SK-N-SH (cell line): Measurements from ENCODE around the gene SRGAP1. TPM values are rescaled to one million over a fixed set of nuclear protein-coding genes. Genes with fewer than 3 reads are reported as not detected.

Experiments
- CTCF ChIA-PET: fragments of 300-600, 350-600 bp; formaldehyde crosslinking; extraction: SDS; loops from one replicate; lab custom pipeline; 2021; lab: Yijun Ruan, JAX
- POLR2A ChIA-PET: fragments of 350-600 bp; sonication (Branson Sonifier 250); formaldehyde crosslinking; extraction: SDS; loops from one replicate; lab custom pipeline; 2020; ENCODE audit warnings: antibody characterized with exemption, inconsistent platforms; lab: Yijun Ruan, JAX
- DNase-seq: peaks from one replicate; pipeline ENCODE4 v3.0.0; 2012
- H2AFZ ChIP-seq: fragments of 200-600 bp; sonication (generic); 2 replicates; pipeline ENCODE4 v1.8.1; 2016; ENCODE audit warnings: antibody characterized with exemption, mild to moderate bottlenecking, low read depth
- H3F3A ChIP-seq: fragments of 200-600 bp; sonication (generic); replicated peaks from 2 replicates; pipeline ENCODE3; 2016; ENCODE audit warnings: antibody characterized with exemption, mild to moderate bottlenecking; ENCODE audit not compliant: insufficient read depth
- H3K27ac ChIP-seq, 2 experiments: fragments of 200-500 bp in 1 of 2; fragments of 200-600 bp in 1 of 2; sonication (Bioruptor generic) in 1 of 2; sonication (generic), shearing (Covaris generic) in 1 of 2; 2 replicates each; pipeline versions ENCODE4 v1.5.1 to v1.6.1; 2014 to 2016; ENCODE audit warnings: low read depth in 2 of 2, inconsistent platforms in 1 of 2, low read length in 1 of 2, mild to moderate bottlenecking in 1 of 2, mixed read lengths in 1 of 2
- H3K27me3 ChIP-seq: fragments of 200-600 bp; sonication (generic), shearing (Covaris generic); 2 replicates; pipeline ENCODE4 v1.6.1; 2016; ENCODE audit warnings: mixed run types; ENCODE audit not compliant: insufficient read depth
- H3K36me3 ChIP-seq, 2 experiments: fragments of 200-500 bp in 1 of 2; fragments of 200-600 bp in 1 of 2; sonication (Bioruptor generic) in 1 of 2; sonication (generic) in 1 of 2; replicated peaks in 1 of 2; 2 replicates each; pipeline versions ENCODE3 to v1.5.1; 2014 to 2016; ENCODE audit warnings: low read length in 1 of 2, mild to moderate bottlenecking in 1 of 2; ENCODE audit not compliant: insufficient read depth in 2 of 2, control insufficient read depth in 1 of 2
- H3K4me1 ChIP-seq, 2 experiments: fragments of 200-500 bp in 1 of 2; fragments of 200-600 bp in 1 of 2; sonication (Bioruptor generic) in 1 of 2; sonication (generic), shearing (Covaris generic) in 1 of 2; 2 replicates each; pipeline versions ENCODE4 v1.5.1 to v1.6.1; 2014 to 2016; ENCODE audit warnings: low read depth in 1 of 2, low read length in 1 of 2, mixed run types in 1 of 2; ENCODE audit not compliant: insufficient read depth in 2 of 2, control insufficient read depth in 1 of 2
- H3K4me2 ChIP-seq: fragments of 200-600 bp; sonication (generic), shearing (Covaris generic); 2 replicates; pipeline ENCODE4 v1.6.1; 2017; ENCODE audit warnings: mixed run types
- H3K4me3 ChIP-seq, 2 experiments: fragments of 200-500 bp in 1 of 2; fragments of 200-600 bp in 1 of 2; sonication (Bioruptor generic) in 1 of 2; sonication (generic), shearing (Covaris generic) in 1 of 2; 2 replicates each; pipeline versions ENCODE4 v1.5.1 to v1.8.1; 2014 to 2016; ENCODE audit warnings: low read depth in 2 of 2, inconsistent platforms in 1 of 2, low read length in 1 of 2, mild to moderate bottlenecking in 1 of 2, mixed read lengths in 1 of 2, moderate library complexity in 1 of 2
- H3K79me2 ChIP-seq: fragments of 200-600 bp; sonication (generic); 2 replicates; pipeline ENCODE4 v1.8.1; 2017; ENCODE audit warnings: mild to moderate bottlenecking; ENCODE audit not compliant: insufficient read depth
- H3K9ac ChIP-seq: fragments of 200-600 bp; sonication (generic); 2 replicates; pipeline ENCODE4 v1.6.1; 2017; ENCODE audit warnings: mixed run types
- H3K9me2 ChIP-seq: fragments of 200-600 bp; sonication (generic); 2 replicates; pipeline ENCODE4 v1.6.1; 2017; ENCODE audit warnings: mixed run types
- H3K9me3 ChIP-seq: fragments of 200-600 bp; sonication (generic); 2 replicates; pipeline ENCODE4 v1.6.1; 2017; ENCODE audit warnings: mixed run types, mild to moderate bottlenecking, moderate library complexity
- H4K20me1 ChIP-seq: fragments of 200-600 bp; sonication (generic); 2 replicates; pipeline ENCODE4 v1.6.1; 2017; ENCODE audit warnings: mild to moderate bottlenecking, mixed run types; ENCODE audit not compliant: insufficient read depth
- CHD2 ChIP-seq: fragments of 150-350 bp; IDR thresholded peaks from 2 replicates; pipeline ENCODE4 v1.6.1; 2018; ENCODE audit warnings: low read length; ENCODE audit not compliant: partially characterized antibody
- EZH2phosphoT487 ChIP-seq: fragments of 200-600 bp; sonication (generic); IDR thresholded peaks from 2 replicates; pipeline ENCODE4 v1.6.1; 2017; ENCODE audit warnings: low read depth, mixed run types, mild to moderate bottlenecking, antibody characterized with exemption, moderate library complexity, borderline replicate concordance
- FOSL2 ChIP-seq: IDR thresholded peaks from 2 replicates; pipeline ENCODE4 v1.4.0; 2012; ENCODE audit warnings: low read depth, mild to moderate bottlenecking, moderate library complexity, borderline replicate concordance
- FOXM1 ChIP-seq: IDR thresholded peaks from 2 replicates; pipeline ENCODE4 v1.4.0; 2012; ENCODE audit warnings: low read depth, mild to moderate bottlenecking
- GABPA ChIP-seq: IDR thresholded peaks from 2 replicates; pipeline ENCODE4 v1.4.0; 2012; ENCODE audit warnings: low read depth, mild to moderate bottlenecking
- JUND ChIP-seq: IDR thresholded peaks from 2 replicates; pipeline ENCODE4 v1.4.0; 2012
- MXI1 ChIP-seq: IDR thresholded peaks from 2 replicates; pipeline ENCODE4 v1.6.1; 2012; ENCODE audit warnings: mild to moderate bottlenecking, low read depth, low read length, improper control_type of control experiment
- NFIC ChIP-seq: IDR thresholded peaks from 2 replicates; pipeline ENCODE4 v1.4.0; 2012; ENCODE audit warnings: borderline replicate concordance
- NRF1 ChIP-seq: IDR thresholded peaks from 2 replicates; pipeline ENCODE4 v1.6.1; 2012; ENCODE audit warnings: low read depth, mild to moderate bottlenecking, low read length
- RFX5 ChIP-seq: IDR thresholded peaks from 2 replicates; pipeline ENCODE4 v1.6.1; 2012; ENCODE audit warnings: mild to moderate bottlenecking, improper control_type of control experiment, low read length
- RXRA ChIP-seq: IDR thresholded peaks from 2 replicates; pipeline ENCODE4 v1.4.0; 2012; ENCODE audit warnings: low read depth, mild to moderate bottlenecking, borderline replicate concordance
- SIN3A ChIP-seq: IDR thresholded peaks from 2 replicates; pipeline ENCODE4 v1.6.1; 2012; ENCODE audit warnings: low read depth, mild to moderate bottlenecking, low read length, moderate library complexity, borderline replicate concordance
- TAF1 ChIP-seq: IDR thresholded peaks from 2 replicates; pipeline ENCODE4 v1.6.1; 2012; ENCODE audit warnings: low read depth, mild to moderate bottlenecking, low read length, moderate library complexity, borderline replicate concordance
- TEAD4 ChIP-seq: IDR thresholded peaks from 2 replicates; pipeline ENCODE4 v1.4.0; 2012; ENCODE audit warnings: mild to moderate bottlenecking, borderline replicate concordance; ENCODE audit not compliant: insufficient read depth
- WGBS: methylation state at CpG from one replicate; pipeline ENCODE4 v1.1.6; 2017; ENCODE audit warnings: low lambda C conversion rate; 5-methylcytosine and 5-hydroxymethylcytosine counted together
- polyA plus RNA-seq, 3 experiments: library from polyadenylated mRNA; depleted of rRNA; stranded (reverse); fragments of >200 nt; gene quantifications; 2 replicates each; pipeline ENCODE4 v1.2.3, GENCODE V29; 2012
- TF ChIP-seq, protein P1 (sequence below): IDR thresholded peaks from 2 replicates; pipeline ENCODE4 v1.4.0; 2012; ENCODE audit warnings: low read depth, borderline replicate concordance
- TF ChIP-seq, protein P2 (sequence below): fragments of 200-600 bp; sonication (generic); IDR thresholded peaks from 2 replicates; pipeline ENCODE4 v1.6.1; 2017; ENCODE audit warnings: antibody characterized with exemption, mild to moderate bottlenecking, moderate library complexity
- TF ChIP-seq, protein P3 (sequence below): fragments of 150-350 bp; IDR thresholded peaks from 2 replicates; pipeline ENCODE4 v1.6.1; 2017; ENCODE audit warnings: antibody characterized with exemption, low read length, low read depth, borderline replicate concordance
- TF ChIP-seq, protein P4 (sequence below): IDR thresholded peaks from 2 replicates; pipeline ENCODE4 v1.4.0; 2012; ENCODE audit warnings: low read depth
- TF ChIP-seq, protein P5 (sequence below): IDR thresholded peaks from 2 replicates; pipeline ENCODE4 v1.4.0; 2012; ENCODE audit warnings: low read depth, borderline replicate concordance

Gene SRGAP1
- polyA plus RNA-seq, 1 of the 3 experiments (the other 2 are of a cell fraction) = 2.6 TPM

DNA sequence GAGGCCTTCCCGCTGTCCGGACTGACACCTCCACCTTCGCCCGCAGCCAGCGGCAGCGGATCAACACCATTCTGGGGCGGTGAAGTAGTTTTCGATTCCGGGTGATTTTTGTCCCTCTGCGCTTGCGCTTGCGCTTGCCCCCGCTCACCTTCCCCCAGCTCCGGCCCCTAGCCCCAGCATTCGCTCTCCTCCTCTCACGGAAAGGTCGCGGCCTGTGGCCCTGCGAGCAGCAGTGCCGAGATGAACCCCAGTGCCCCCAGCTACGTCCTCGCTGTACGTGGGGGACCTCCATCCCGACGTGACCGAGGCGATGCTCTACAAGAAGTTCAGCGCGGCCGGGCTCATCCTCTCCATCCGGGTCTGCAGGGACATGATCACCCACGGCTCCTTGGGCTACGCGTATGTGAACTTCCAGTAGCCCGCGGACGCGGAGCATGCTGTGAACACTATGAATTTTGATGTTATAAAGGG, 22.7 kb upstream of the SRGAP1 start:
- Histone ChIP-seq H3K36me3 (no peaks in the 10 kb centered on the region), H3K9me2 (no peaks in the 10 kb centered on the region), H3K27ac (no peak overlapping the region), H3K4me2 (no peak overlapping the region), H4K20me1 (no peaks in the 10 kb centered on the region), H3K9me3 (no peaks in the 10 kb centered on the region), H3K9ac (no peak overlapping the region), H3K4me3 (no peak overlapping the region), H3K4me1 (no peaks in the 10 kb centered on the region), H3F3A (no peaks in the 10 kb centered on the region), H3K79me2 (no peaks in the 10 kb centered on the region), H2AFZ (no peak overlapping the region), H3K27me3 (no peaks in the 10 kb centered on the region)
- ChIA-PET CTCF (interaction anchor here (1.4 to 2.0 kb wide), 2 partner anchors 20 to 434 kb away, joined by 4 to 6 read pairs; no protein-coding TSS in a partner anchor), POLR2A (no interaction called here)
- WGBS = 90% methylated on average over 30 of the region's 38 CpGs
- TF ChIP-seq SIN3A (no peak), RFX5 (no peak), CHD2 (no peak), EZH2phosphoT487 (no peak), FOSL2 (no peak)
- TF ChIP-seq, protein P1, sequence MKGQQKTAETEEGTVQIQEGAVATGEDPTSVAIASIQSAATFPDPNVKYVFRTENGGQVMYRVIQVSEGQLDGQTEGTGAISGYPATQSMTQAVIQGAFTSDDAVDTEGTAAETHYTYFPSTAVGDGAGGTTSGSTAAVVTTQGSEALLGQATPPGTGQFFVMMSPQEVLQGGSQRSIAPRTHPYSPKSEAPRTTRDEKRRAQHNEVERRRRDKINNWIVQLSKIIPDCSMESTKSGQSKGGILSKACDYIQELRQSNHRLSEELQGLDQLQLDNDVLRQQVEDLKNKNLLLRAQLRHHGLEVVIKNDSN = no peak
- no peak for DNase-seq

DNA sequence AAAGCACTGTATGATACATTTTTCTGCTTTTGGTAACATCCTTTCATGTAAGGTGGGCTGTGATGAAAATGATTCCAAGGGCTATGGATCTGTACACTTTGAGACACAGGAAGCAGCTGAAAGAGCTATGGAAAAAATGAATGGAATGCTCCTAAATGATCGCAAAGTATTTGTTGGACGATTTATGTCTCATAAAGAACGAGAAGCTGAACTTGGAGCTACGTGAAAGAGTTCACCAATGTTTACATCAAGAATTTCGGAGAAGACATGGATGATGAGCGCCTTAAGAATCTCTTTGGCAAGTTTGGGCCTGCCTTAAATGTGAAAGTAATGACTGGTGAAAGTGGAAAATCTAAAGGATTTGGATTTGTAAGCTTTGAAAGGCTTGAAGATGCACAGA, 22.1 kb upstream of the SRGAP1 start:
- no peaks in the 10 kb centered on the region for H4K20me1 ChIP-seq

More for the DNA sequence above, 22.1 kb upstream of the SRGAP1 start:
- H3K36me3 ChIP-seq = no peaks in the 10 kb centered on the region
- TF ChIP-seq RXRA (no peak), FOXM1 (no peak), FOSL2 (no peak), JUND (no peak), NRF1 (no peak), MXI1 (no peak), TAF1 (no peak), TEAD4 (no peak), GABPA (no peak), NFIC (no peak)
- TF ChIP-seq, protein P2, sequence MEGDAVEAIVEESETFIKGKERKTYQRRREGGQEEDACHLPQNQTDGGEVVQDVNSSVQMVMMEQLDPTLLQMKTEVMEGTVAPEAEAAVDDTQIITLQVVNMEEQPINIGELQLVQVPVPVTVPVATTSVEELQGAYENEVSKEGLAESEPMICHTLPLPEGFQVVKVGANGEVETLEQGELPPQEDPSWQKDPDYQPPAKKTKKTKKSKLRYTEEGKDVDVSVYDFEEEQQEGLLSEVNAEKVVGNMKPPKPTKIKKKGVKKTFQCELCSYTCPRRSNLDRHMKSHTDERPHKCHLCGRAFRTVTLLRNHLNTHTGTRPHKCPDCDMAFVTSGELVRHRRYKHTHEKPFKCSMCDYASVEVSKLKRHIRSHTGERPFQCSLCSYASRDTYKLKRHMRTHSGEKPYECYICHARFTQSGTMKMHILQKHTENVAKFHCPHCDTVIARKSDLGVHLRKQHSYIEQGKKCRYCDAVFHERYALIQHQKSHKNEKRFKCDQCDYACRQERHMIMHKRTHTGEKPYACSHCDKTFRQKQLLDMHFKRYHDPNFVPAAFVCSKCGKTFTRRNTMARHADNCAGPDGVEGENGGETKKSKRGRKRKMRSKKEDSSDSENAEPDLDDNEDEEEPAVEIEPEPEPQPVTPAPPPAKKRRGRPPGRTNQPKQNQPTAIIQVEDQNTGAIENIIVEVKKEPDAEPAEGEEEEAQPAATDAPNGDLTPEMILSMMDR = no peak
- TF ChIP-seq, protein P3, sequence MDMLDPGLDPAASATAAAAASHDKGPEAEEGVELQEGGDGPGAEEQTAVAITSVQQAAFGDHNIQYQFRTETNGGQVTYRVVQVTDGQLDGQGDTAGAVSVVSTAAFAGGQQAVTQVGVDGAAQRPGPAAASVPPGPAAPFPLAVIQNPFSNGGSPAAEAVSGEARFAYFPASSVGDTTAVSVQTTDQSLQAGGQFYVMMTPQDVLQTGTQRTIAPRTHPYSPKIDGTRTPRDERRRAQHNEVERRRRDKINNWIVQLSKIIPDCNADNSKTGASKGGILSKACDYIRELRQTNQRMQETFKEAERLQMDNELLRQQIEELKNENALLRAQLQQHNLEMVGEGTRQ = no peak
- TF ChIP-seq, protein P1 = no peak
- TF ChIP-seq, protein P4, sequence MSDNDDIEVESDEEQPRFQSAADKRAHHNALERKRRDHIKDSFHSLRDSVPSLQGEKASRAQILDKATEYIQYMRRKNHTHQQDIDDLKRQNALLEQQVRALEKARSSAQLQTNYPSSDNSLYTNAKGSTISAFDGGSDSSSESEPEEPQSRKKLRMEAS = no peak
- TF ChIP-seq, protein P5, sequence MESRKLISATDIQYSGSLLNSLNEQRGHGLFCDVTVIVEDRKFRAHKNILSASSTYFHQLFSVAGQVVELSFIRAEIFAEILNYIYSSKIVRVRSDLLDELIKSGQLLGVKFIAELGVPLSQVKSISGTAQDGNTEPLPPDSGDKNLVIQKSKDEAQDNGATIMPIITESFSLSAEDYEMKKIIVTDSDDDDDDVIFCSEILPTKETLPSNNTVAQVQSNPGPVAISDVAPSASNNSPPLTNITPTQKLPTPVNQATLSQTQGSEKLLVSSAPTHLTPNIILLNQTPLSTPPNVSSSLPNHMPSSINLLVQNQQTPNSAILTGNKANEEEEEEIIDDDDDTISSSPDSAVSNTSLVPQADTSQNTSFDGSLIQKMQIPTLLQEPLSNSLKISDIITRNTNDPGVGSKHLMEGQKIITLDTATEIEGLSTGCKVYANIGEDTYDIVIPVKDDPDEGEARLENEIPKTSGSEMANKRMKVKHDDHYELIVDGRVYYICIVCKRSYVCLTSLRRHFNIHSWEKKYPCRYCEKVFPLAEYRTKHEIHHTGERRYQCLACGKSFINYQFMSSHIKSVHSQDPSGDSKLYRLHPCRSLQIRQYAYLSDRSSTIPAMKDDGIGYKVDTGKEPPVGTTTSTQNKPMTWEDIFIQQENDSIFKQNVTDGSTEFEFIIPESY = no peak
- no peak overlapping the region for H3K4me3 ChIP-seq
- H3K4me2 ChIP-seq = no peak overlapping the region
- no peak overlapping the region for H3K9ac ChIP-seq
- WGBS = 65% methylated on average over 6 of the region's 6 CpGs
- no peaks in the 10 kb centered on the region for H3K9me2 ChIP-seq
- ChIA-PET POLR2A (no interaction called here), CTCF (interaction anchor here (0.9 to 1.5 kb wide), 4 partner anchors 15 to 434 kb away, joined by 3 to 9 read pairs (median 4); no protein-coding TSS in a partner anchor)
- H3K27me3 ChIP-seq = no peaks in the 10 kb centered on the region
- H3K79me2 ChIP-seq = no peaks in the 10 kb centered on the region
- H3F3A ChIP-seq = no peaks in the 10 kb centered on the region
- no peak overlapping the region for H2AFZ ChIP-seq
- H3K9me3 ChIP-seq = no peaks in the 10 kb centered on the region
- H3K27ac ChIP-seq = no peak overlapping the region
- H3K4me1 ChIP-seq = no peaks in the 10 kb centered on the region
- DNase-seq = no peak
